Posterior vena cava (tissue), 2 donors: ENCODE measurements around the gene GFOD1. TPM values are rescaled to one million over a fixed set of nuclear protein-coding genes. Genes with fewer than 3 reads are reported as not detected.

Experiments
- DNase-seq: peaks from one replicate; pipeline ENCODE4 v3.0.0-alpha.2; 2020; ENCODE audit warnings: low spot score
- intact Hi-C, 2 donors: fragments of 100-400 bp; cut with DNase I; formaldehyde crosslinking; loops; one replicate each; pipeline versions ENCODE4 v1.14.1 to v1.14.2; 2022 to 2023
- long read RNA-seq, 2 donors: library from polyadenylated mRNA; unstranded; transcript quantifications; one replicate each; pipeline ENCODE4 v2.0.0, GENCODE V29; 2020 to 2021
- total RNA-seq, 2 donors: library from RNA; stranded (reverse); fragmentation: NEBNext Ultra II Directional; extraction: Animal tissue kit (Norgen Biotek cat#: 25700); gene quantifications; one replicate each; pipeline ENCODE4 v1.2.1, GENCODE V29; 2021
- donor health status: DM: yes; HTN: yes; CAD: no.
- donor health status: DM: yes; HTN: yes; CAD: no.

GFOD1 gene, protein sequence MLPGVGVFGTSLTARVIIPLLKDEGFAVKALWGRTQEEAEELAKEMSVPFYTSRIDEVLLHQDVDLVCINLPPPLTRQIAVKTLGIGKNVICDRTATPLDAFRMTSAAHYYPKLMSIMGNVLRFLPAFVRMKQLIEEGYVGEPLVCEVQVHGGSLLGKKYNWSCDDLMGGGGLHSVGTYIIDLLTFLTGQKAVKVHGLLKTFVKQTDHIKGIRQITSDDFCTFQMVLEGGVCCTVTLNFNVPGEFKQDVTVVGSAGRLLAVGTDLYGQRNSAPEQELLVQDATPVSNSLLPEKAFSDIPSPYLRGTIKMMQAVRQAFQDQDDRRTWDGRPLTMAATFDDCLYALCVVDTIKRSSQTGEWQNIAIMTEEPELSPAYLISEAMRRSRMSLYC
- total RNA-seq = 10 to 100 TPM; 16.8 to 20.4 TPM
- long read RNA-seq, donor 1, full-length matches to known transcripts = 16 of 27 reads
- long read RNA-seq, donor 1, partial matches to known transcripts = 4 of 27 reads
- long read RNA-seq, donor 1, other reads (novel, unspliced or antisense) = 7 of 27 reads
- long read RNA-seq, donor 2, full-length matches to known transcripts = 4 of 13 reads
- long read RNA-seq, donor 2, partial matches to known transcripts = 0 of 13 reads
- long read RNA-seq, donor 2, other reads (novel, unspliced or antisense) = 9 of 13 reads

GRCh38 chr6:13487122-13488014 is at the start of gene GFOD1:
GFOD1 (minus strand) TSS chr6:13487600; CDS start chr6:13486890, 710 bp downstream.
- DNase-seq = peak; percentile 96
- intact Hi-C loops = no loop called here

DNA sequence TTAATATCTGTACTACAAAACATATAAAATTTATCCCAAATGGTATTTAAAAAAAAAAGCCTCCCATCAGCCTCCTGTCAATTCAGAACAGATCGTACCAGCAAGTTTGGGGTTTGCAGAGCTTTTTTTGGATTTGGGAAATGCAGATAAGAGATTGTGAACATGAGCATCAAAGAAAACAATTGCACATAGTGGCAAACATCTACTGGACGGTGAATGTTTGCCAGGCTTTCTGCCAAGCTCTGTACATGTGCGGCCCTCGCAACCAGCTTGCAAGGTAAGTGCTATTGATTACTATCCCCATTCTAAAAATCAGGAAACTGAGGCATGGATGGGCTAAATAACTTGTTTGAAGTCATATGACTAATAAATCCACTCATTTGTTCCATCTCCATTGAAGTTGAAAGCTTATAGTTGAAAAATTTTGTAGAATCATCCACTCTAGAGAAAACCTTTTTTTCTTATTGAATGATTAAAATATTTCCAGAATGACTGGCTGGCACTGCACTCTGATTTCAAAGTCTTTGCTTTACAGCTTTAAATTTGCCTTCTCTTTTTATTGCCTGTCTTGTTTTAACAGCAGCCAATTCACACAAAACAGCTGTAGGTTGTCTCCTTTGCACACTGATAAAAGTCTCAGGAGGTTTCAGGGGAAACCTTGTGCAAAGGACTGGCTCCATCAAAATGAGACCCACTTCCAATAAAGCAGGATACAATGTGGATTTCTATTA is 49.6 kb upstream of the GFOD1 start:
- intact Hi-C loops = loop anchor here in 1 of 2 donors (5.0 kb wide), 1 partner anchor 200 kb away; no protein-coding TSS in a partner anchor
- DNase-seq = no peak

DNA sequence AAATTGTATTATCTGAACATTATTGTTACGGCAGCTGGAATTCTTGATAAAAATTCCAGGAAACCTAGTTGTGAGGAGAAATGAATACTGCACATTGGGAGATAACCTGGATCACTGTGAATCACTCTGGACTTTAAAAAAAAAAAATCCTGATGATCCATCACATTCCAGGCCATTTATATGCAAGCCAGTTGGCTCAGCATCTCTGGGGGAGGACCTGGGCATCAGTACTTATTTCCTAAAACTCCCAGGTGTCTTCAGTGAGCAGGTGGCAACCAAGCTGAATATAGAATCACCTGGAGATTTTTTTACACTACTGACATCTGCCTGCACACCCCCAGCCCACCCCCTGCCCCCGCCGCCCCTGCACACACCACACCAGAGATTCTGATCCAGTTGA is 47.9 kb upstream of the GFOD1 start:
- DNase-seq = no peak
- intact Hi-C loops = loop anchor here in 1 of 2 donors (5.0 kb wide), 1 partner anchor 198 kb away; no protein-coding TSS in a partner anchor

- no peak for DNase-seq
- intact Hi-C loops = loop anchor here in 1 of 2 donors (5.0 kb wide), 1 partner anchor 197 kb away; no protein-coding TSS in a partner anchor
Observed at GRCh38 chr6:13534536-13534935, 47.1 kb upstream of the GFOD1 start.

GRCh38 chr6:13531956-13532355 is 44.6 kb upstream of the GFOD1 start:
- intact Hi-C loops = loop anchor here in 1 of 2 donors (5.0 kb wide), 1 partner anchor 195 kb away; no protein-coding TSS in a partner anchor

GRCh38 chr6:13528777-13529343 is 41.5 kb upstream of the GFOD1 start:
- intact Hi-C loops = loop anchor here in 1 of 2 donors (5.0 kb wide), 1 partner anchor 137 kb away; no protein-coding TSS in a partner anchor
- no peak for DNase-seq

More at GRCh38 chr6:13531956-13532355, 44.6 kb upstream of the GFOD1 start:
- DNase-seq = no peak

- intact Hi-C loops = loop anchor here in 1 of 2 donors (5.0 kb wide), 1 partner anchor 136 kb away; no protein-coding TSS in a partner anchor
- no peak for DNase-seq
Observed at GRCh38 chr6:13528232-13528631, 40.8 kb upstream of the GFOD1 start.

DNA sequence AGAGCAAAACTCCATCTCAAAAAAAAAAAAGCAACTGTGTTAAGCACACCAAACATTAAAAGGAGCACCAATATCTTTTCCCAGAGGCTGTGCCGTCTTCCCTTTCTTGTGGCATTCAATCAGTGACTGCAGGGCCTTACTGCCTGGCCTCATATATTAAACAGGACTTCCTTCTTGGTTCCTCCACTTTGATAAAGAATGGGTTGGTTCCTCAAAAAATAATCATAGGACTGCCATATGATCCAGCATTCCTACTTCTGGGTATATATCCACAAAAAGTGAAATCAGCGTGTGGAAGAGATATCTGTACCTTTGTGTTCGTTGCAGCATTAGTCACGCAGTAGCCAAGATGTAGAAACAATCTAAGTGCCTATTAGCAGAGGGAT is 40.3 kb upstream of the GFOD1 start:
- no peak for DNase-seq
- intact Hi-C loops = loop anchor here in 1 of 2 donors (5.0 kb wide), 1 partner anchor 135 kb away; no protein-coding TSS in a partner anchor

DNA sequence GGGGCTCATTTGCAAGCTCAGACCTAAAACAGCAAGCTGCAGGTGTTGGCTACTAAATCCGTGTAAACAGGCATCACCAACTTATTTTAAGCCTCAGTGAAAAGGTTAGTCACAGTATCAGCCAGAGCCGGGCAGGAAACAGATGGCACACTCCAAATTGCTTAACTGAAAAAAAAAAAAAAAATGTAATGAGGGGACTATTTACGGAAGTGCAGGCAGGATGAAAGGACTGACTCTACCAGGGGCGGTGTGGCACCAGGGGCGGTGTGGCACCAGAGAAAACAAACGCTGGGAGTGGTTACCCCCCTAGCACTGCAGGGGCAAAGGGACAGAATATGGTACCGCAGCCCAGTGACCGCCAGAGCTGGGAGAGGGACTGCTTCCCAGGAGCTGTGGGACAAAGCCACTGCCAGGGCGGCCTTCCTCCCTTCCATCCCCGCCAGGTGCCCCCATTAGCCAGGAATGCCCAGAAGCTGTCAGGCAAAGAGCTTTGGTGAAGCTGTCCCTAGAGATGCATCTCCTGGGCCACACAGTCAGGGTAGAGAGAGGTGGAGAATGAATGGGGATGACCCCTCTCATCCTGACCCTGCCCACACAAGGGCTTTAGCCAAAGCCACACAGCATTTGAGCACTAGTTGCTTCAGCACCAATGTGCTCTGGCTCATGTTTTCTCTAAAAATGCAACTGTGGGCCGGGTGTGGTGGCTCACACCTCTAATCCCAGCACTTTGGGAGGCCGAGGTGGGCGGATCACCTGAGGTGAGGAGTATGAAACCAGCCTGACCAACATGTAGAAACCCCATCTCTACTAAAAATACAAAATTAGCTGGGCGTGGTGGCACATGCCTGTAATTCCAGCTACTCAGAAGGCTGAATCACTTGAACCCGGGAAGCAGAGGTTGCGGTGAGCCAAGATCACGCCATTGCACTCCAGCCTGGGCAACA is 39.6 kb upstream of the GFOD1 start:
- intact Hi-C loops = loop anchor here in 1 of 2 donors (5.0 kb wide), 1 partner anchor 135 kb away; no protein-coding TSS in a partner anchor
- DNase-seq = no peak

GRCh38 chr6:13526357-13526726 is 38.9 kb upstream of the GFOD1 start:
- no peak for DNase-seq
- intact Hi-C loops = loop anchor here in 1 of 2 donors (5.0 kb wide), 1 partner anchor 134 kb away; no protein-coding TSS in a partner anchor

GRCh38 chr6:13524801-13525508 is 37.6 kb upstream of the GFOD1 start:
- intact Hi-C loops = loop anchor here in 1 of 2 donors (5.0 kb wide), 1 partner anchor 133 kb away; no protein-coding TSS in a partner anchor
- no peak for DNase-seq

DNA sequence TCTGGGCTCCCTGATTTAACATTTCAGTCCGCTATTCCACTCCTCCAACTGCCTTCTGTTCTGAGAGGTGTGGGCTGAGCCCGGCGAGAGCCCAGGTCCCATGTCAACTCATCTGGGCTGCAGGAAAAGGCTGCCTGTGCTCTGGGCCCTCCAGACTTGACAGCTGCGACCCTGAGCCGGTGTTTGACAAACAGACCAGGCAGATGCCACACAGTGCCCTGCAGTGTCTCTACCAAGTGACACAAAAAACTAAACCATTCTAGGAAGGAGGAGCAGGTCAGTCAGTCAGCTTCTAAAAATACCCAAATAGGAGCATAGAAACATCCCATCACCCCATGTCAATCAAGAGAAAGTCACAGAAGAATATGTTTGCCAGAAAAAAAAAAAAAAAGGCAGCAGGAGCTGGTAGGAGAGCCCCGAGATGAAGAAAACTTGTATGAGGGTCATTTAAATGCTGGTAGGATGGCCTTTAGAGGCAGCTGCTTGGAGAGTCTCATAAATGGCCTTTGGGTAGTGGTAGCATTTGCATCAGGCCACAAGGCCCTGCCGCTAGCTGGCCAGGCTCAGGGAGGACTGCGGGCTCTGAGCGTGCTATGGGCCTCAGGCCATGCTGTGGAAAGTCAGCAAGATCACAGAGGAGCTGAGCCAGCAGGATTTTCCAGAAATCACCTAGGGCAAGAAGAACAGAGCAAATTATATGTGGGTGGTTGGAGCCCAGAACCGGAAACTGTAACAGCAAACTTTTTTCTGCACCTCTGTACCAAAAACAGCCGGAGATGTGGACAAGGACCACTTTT is 36.6 kb upstream of the GFOD1 start:
- intact Hi-C loops = no loop called here
- no peak for DNase-seq

- DNase-seq = no peak
- intact Hi-C loops = no loop called here
Observed at GRCh38 chr6:13522656-13523055, 35.3 kb upstream of the GFOD1 start.

GRCh38 chr6:13519839-13520238 is 32.4 kb upstream of the GFOD1 start:
- intact Hi-C loops = loop anchor here in 1 of 2 donors (10.0 kb wide), 1 partner anchor 1855 kb away; no protein-coding TSS in a partner anchor
- no peak for DNase-seq

DNA sequence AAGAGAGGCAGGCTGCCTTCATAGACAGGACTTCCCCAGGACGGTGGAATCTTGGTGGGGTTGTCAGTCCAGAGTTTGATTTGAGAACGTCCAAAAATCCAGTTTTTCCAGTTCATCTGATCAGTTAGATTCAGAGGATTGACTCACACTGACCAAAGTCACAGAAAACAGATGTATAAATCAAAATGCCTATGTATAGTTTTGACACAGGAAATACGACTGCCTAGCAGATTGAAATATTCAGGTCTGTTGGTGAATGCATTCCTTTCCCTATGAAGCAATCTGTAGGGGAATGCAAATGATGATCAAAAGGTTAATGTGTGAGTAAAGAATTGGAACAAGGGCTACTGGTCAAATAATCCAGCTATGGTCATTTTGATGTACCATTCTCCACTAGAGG is 29.7 kb upstream of the GFOD1 start:
- no peak for DNase-seq
- intact Hi-C loops = loop anchor here in 1 of 2 donors (10.0 kb wide), 1 partner anchor 1858 kb away; no protein-coding TSS in a partner anchor
